Loucy (cell line): ENCODE measurements around the gene ZNF668.

Source experiments
- H2AFZ ChIP-seq: fragments of 200-600 bp; sonication (generic); 2 replicates; pipeline ENCODE4 v1.6.0; 2016; ENCODE audit warnings: antibody characterized with exemption, mild to moderate bottlenecking, low read length, moderate library complexity
- H3F3A ChIP-seq: fragments of 200-600 bp; 2 replicates; pipeline ENCODE4 v1.6.0; 2016; ENCODE audit warnings: antibody characterized with exemption, low read depth, mild to moderate bottlenecking
- H3K27me3 ChIP-seq: fragments of 200-600 bp; sonication (generic); 2 replicates; pipeline ENCODE4 v1.6.1; 2014; ENCODE audit warnings: low read length, mild to moderate bottlenecking; ENCODE audit not compliant: insufficient read depth, poor library complexity, severe bottlenecking
- H3K36me3 ChIP-seq: fragments of 200-600 bp; sonication (generic); 2 replicates; pipeline ENCODE4 v1.6.1; 2016; ENCODE audit warnings: low read length; ENCODE audit not compliant: insufficient read depth
- H3K4me1 ChIP-seq: fragments of 200-600 bp; sonication (generic); 2 replicates; pipeline ENCODE4 v1.5.1; 2014; ENCODE audit warnings: low read length, mild to moderate bottlenecking; ENCODE audit not compliant: insufficient read depth, poor library complexity, severe bottlenecking
- H3K4me2 ChIP-seq: fragments of 200-600 bp; sonication (generic); 2 replicates; pipeline ENCODE4 v1.6.0; 2014; ENCODE audit warnings: antibody characterized with exemption, low read length, low read depth, mild to moderate bottlenecking; ENCODE audit not compliant: poor library complexity, severe bottlenecking
- H3K4me3 ChIP-seq: fragments of 200-600 bp; sonication (generic); 2 replicates; pipeline ENCODE4 v1.5.1; 2014; ENCODE audit warnings: low read length, mild to moderate bottlenecking, mixed read lengths; ENCODE audit not compliant: poor library complexity, severe bottlenecking
- H3K79me2 ChIP-seq: fragments of 200-600 bp; sonication (generic); 2 replicates; pipeline ENCODE4 v1.6.1; 2014; ENCODE audit warnings: low read length; ENCODE audit not compliant: insufficient read depth
- H3K9ac ChIP-seq: fragments of 200-600 bp; sonication (generic); 2 replicates; pipeline ENCODE4 v1.6.0; 2014; ENCODE audit warnings: mild to moderate bottlenecking, low read depth, low read length, moderate library complexity; ENCODE audit not compliant: poor library complexity, severe bottlenecking
- H3K9me2 ChIP-seq: fragments of 200-600 bp; sonication (generic); replicated peaks from 2 replicates; pipeline ENCODE4 v1.6.1; 2016; ENCODE audit warnings: low read depth, low read length, mixed read lengths
- H3K9me3 ChIP-seq: fragments of 200-600 bp; sonication (generic); 2 replicates; pipeline ENCODE4 v1.6.1; 2014; ENCODE audit warnings: mild to moderate bottlenecking, antibody characterized with exemption, low read length, low read depth; ENCODE audit not compliant: insufficient read depth
- H4K20me1 ChIP-seq: fragments of 200-600 bp; sonication (generic); 2 replicates; pipeline ENCODE4 v1.6.0; 2014; ENCODE audit warnings: antibody characterized with exemption, low read length, mild to moderate bottlenecking; ENCODE audit not compliant: insufficient read depth, poor library complexity, severe bottlenecking
- CTCF ChIP-seq: fragments of 200-600 bp; sonication (generic); conservative IDR thresholded peaks from 2 replicates; pipeline ENCODE4 v1.5.1; 2014; ENCODE audit warnings: mild to moderate bottlenecking, antibody characterized with exemption, low read length
- EZH2phosphoT487 ChIP-seq: fragments of 200-600 bp; IDR thresholded peaks from 2 replicates; pipeline ENCODE4 v1.6.1; 2018; ENCODE audit warnings: antibody characterized with exemption, mild to moderate bottlenecking, moderate library complexity, borderline replicate concordance

Gene ZNF668

GRCh38 chr16:31117384-31118222, 43.6 kb upstream of the ZNF668 start, which contains the start of gene KAT8:
KAT8 (plus strand) TSS chr16:31117664; CDS start chr16:31117682, 18 bp downstream.
- Histone ChIP-seq H3K27me3 (no peaks in the 10 kb centered on the region), H3K9ac (peak within 1 kb of the TSS; percentile 83), H3K36me3 (peaks cover 19% of the 10 kb centered on the region; the same call in 1 of the 2 replicates), H3K9me2 (no peaks in the 10 kb centered on the region), H3K4me1 (peaks cover 7% of the 10 kb centered on the region), H3K4me3 (peak within 1 kb of the TSS; percentile 92), H3K79me2 (peaks cover 28% of the 10 kb centered on the region), H4K20me1 (peaks cover 21% of the 10 kb centered on the region), H3F3A (peaks cover 4% of the 10 kb centered on the region; the same call in 1 of the 2 replicates), H3K9me3 (no peaks in the 10 kb centered on the region), H2AFZ (no peak within 1 kb of the TSS), H3K4me2 (peak within 1 kb of the TSS; percentile 94)
- no peak for TF ChIP-seq EZH2phosphoT487
- no peak for TF ChIP-seq CTCF

- no peak overlapping the region for H3K4me2 ChIP-seq
- H3K9me2 ChIP-seq: no peaks in the 10 kb centered on the region
- peaks cover 4% of the 10 kb centered on the region; the same call in 1 of the 2 replicates for H3F3A ChIP-seq
- H3K36me3 ChIP-seq: peaks cover 12% of the 10 kb centered on the region; the same call in 1 of the 2 replicates
- peaks cover 7% of the 10 kb centered on the region for H3K4me1 ChIP-seq
- no peaks in the 10 kb centered on the region for H3K9me3 ChIP-seq
- no peak overlapping the region for H2AFZ ChIP-seq
- no peaks in the 10 kb centered on the region for H3K27me3 ChIP-seq
- H3K4me3 ChIP-seq: no peak overlapping the region
- peaks cover 25% of the 10 kb centered on the region for H3K79me2 ChIP-seq
- TF ChIP-seq EZH2phosphoT487 (no peak), CTCF (no peak)
- peaks cover 15% of the 10 kb centered on the region for H4K20me1 ChIP-seq
- H3K9ac ChIP-seq: no peak overlapping the region
Observed at GRCh38 chr16:31114468-31114867, 40.4 kb upstream of the ZNF668 start.

- Histone ChIP-seq H3K9me2 (no peaks in the 10 kb centered on the region), H4K20me1 (peaks cover 11% of the 10 kb centered on the region), H3K27me3 (no peaks in the 10 kb centered on the region), H3K4me3 (no peak overlapping the region), H3K36me3 (peaks cover 12% of the 10 kb centered on the region; the same call in 1 of the 2 replicates), H3K9ac (no peak overlapping the region), H3K79me2 (peaks cover 25% of the 10 kb centered on the region), H3K9me3 (no peaks in the 10 kb centered on the region), H2AFZ (no peak overlapping the region), H3K4me1 (peaks cover 8% of the 10 kb centered on the region), H3K4me2 (no peak overlapping the region), H3F3A (peaks cover 4% of the 10 kb centered on the region; the same call in 1 of the 2 replicates)
- no peak for TF ChIP-seq EZH2phosphoT487
- TF ChIP-seq CTCF: no peak
Observed at GRCh38 chr16:31113121-31114120, 39.4 kb upstream of the ZNF668 start.
